ENCODE measurements around the gene LRIF1.
A peak's percentile ranks its signal among the peaks of the same experiment; 100 is the strongest.
"Not testable (repeated sequence)": the region's sequence is repeated elsewhere in the genome, so short reads cannot be mapped to it uniquely, and the experiment has no call there.

Gene LRIF1

GRCh38 chr1:110963691-110964454 lies at the start of gene LRIF1:
Gene LRIF1 (minus strand): TSS chr1:110963922. CDS start chr1:110963688, 234 bp downstream.
- DNase-seq (ENCODE audit: low read depth) = peak; percentile 100

GRCh38 chr1:111008031-111008430 lies 44.3 kb upstream of the LRIF1 start:
- DNase-seq (ENCODE audit: low read depth) = no peak

GRCh38 chr1:111006556-111006955 lies 42.8 kb upstream of the LRIF1 start:
- no peak for DNase-seq (ENCODE audit: low read depth)

- not testable (repeated sequence) for DNase-seq (ENCODE audit: low read depth)
Observed at GRCh38 chr1:110999607-111000006, 35.9 kb upstream of the LRIF1 start.

- DNase-seq (ENCODE audit: low read depth) = peak; percentile 11
Observed at GRCh38 chr1:110992329-110992728, 28.6 kb upstream of the LRIF1 start.

- DNase-seq (ENCODE audit: low read depth) = not testable (repeated sequence)
Observed at GRCh38 chr1:110991295-110991694, 27.6 kb upstream of the LRIF1 start.

GRCh38 chr1:110990541-110990940 lies 26.8 kb upstream of the LRIF1 start:
- DNase-seq (ENCODE audit: low read depth) = no peak

- no peak for DNase-seq (ENCODE audit: low read depth)
Observed at GRCh38 chr1:110986407-110986891, 22.7 kb upstream of the LRIF1 start.

- DNase-seq (ENCODE audit: low read depth) = no peak
Observed at GRCh38 chr1:110982320-110982719, 18.6 kb upstream of the LRIF1 start.

GRCh38 chr1:110979154-110979553 lies 15.4 kb upstream of the LRIF1 start:
- DNase-seq (ENCODE audit: low read depth) = no peak

- no peak for DNase-seq (ENCODE audit: low read depth)
Observed at GRCh38 chr1:110976089-110976488, 12.4 kb upstream of the LRIF1 start.

- DNase-seq (ENCODE audit: low read depth) = no peak
Observed at GRCh38 chr1:110975265-110975664, 11.5 kb upstream of the LRIF1 start.

- no peak for DNase-seq (ENCODE audit: low read depth)
Observed at GRCh38 chr1:110967256-110967655, 3.5 kb upstream of the LRIF1 start.

- no peak for DNase-seq (ENCODE audit: low read depth)
Observed at GRCh38 chr1:110964455-110964903, 757 bp upstream of the LRIF1 start.

- peak; percentile 89 for DNase-seq (ENCODE audit: low read depth)
Observed at GRCh38 chr1:110962892-110963690, 631 bp downstream of the LRIF1 start.

- DNase-seq (ENCODE audit: low read depth) = no peak
Observed at GRCh38 chr1:110961902-110962301, 1.8 kb downstream of the LRIF1 start.

GRCh38 chr1:110960777-110961420 lies 2.8 kb downstream of the LRIF1 start:
- DNase-seq (ENCODE audit: low read depth) = no peak

- DNase-seq (ENCODE audit: low read depth) = no peak
Observed at GRCh38 chr1:110957798-110958197, 5.9 kb downstream of the LRIF1 start.

- DNase-seq (ENCODE audit: low read depth) = no peak
Observed at GRCh38 chr1:110956586-110956985, 7.1 kb downstream of the LRIF1 start.

GRCh38 chr1:110953031-110953430 lies 10.7 kb downstream of the LRIF1 start:
- no peak for DNase-seq (ENCODE audit: low read depth)

GRCh38 chr1:110952031-110952430 lies 11.7 kb downstream of the LRIF1 start:
- no peak for DNase-seq (ENCODE audit: low read depth)

GRCh38 chr1:110951161-110951560 lies 12.6 kb downstream of the LRIF1 start:
- DNase-seq (ENCODE audit: low read depth) = no peak

Measured in iris pigment epithelial cell (primary cell).